WTC11 (cell line): ENCODE data around the gene ARV1.

Experiments used
- CBFB ChIP-seq: sonication (generic); formaldehyde crosslinking; IDR thresholded peaks from 2 replicates; pipeline ENCODE4 v1.8.1; 2022; ENCODE audit warnings: mild to moderate bottlenecking, low read depth, missing genetic modification reagents
- CTCF ChIP-seq: fragments of 200-600 bp; IDR thresholded peaks from 2 replicates; pipeline ENCODE4 v1.8.0; 2022; ENCODE audit warnings: antibody characterized with exemption
- E2F4 ChIP-seq: sonication (generic); formaldehyde crosslinking; IDR thresholded peaks from 2 replicates; pipeline ENCODE4 v1.8.1; 2022; ENCODE audit warnings: low read depth, mild to moderate bottlenecking, moderate library complexity, missing genetic modification reagents, borderline replicate concordance
- FOXK1 ChIP-seq: sonication (generic); formaldehyde crosslinking; IDR thresholded peaks from 2 replicates; pipeline ENCODE4 v1.8.0; 2022; ENCODE audit warnings: mild to moderate bottlenecking, moderate library complexity, missing genetic modification reagents
- ZNF121 ChIP-seq: sonication (generic); formaldehyde crosslinking; IDR thresholded peaks from 2 replicates; pipeline ENCODE4 v1.8.0; 2023; ENCODE audit warnings: missing genetic modification reagents
- ZNF263 ChIP-seq: sonication (generic); formaldehyde crosslinking; IDR thresholded peaks from 2 replicates; pipeline ENCODE4 v1.8.1; 2022; ENCODE audit warnings: low read depth, mild to moderate bottlenecking, moderate library complexity, missing genetic modification reagents
- TF ChIP-seq, protein P1 (sequence below): sonication (generic); formaldehyde crosslinking; IDR thresholded peaks from 2 replicates; pipeline ENCODE4 v1.8.0; 2022; ENCODE audit warnings: mild to moderate bottlenecking, missing genetic modification reagents
- TF ChIP-seq, protein P2 (sequence below): sonication (generic); formaldehyde crosslinking; IDR thresholded peaks from 2 replicates; pipeline ENCODE4 v1.8.1; 2023; ENCODE audit warnings: mild to moderate bottlenecking, missing genetic modification reagents
- TF ChIP-seq, protein P3 (sequence below): sonication (generic); formaldehyde crosslinking; IDR thresholded peaks from 2 replicates; pipeline ENCODE4 v1.8.0; 2022; ENCODE audit warnings: mild to moderate bottlenecking, missing genetic modification reagents

DNA sequence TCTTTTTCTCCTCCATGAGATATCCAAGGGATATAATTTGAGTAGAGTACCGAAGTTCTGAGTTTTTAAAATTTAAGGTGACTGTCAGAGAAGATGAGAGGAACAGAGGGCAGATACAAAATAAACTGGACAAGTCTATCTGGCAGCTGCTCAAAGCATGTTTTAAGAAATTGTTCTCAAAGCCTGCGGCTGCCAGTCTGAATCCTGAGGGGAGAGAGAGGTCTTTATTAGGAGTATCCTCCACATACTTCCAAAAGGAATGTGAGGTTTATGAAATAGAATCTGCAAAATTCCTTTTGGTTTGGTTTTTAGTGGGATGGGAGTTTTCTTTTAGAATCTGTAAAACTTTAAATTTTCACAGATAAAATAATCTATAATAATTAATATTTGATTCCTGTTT lies 41.5 kb upstream of the ARV1 start:
- TF ChIP-seq, protein P1, sequence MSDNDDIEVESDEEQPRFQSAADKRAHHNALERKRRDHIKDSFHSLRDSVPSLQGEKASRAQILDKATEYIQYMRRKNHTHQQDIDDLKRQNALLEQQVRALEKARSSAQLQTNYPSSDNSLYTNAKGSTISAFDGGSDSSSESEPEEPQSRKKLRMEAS (CRISPR knock-in tag): no peak
- TF ChIP-seq, protein P2, sequence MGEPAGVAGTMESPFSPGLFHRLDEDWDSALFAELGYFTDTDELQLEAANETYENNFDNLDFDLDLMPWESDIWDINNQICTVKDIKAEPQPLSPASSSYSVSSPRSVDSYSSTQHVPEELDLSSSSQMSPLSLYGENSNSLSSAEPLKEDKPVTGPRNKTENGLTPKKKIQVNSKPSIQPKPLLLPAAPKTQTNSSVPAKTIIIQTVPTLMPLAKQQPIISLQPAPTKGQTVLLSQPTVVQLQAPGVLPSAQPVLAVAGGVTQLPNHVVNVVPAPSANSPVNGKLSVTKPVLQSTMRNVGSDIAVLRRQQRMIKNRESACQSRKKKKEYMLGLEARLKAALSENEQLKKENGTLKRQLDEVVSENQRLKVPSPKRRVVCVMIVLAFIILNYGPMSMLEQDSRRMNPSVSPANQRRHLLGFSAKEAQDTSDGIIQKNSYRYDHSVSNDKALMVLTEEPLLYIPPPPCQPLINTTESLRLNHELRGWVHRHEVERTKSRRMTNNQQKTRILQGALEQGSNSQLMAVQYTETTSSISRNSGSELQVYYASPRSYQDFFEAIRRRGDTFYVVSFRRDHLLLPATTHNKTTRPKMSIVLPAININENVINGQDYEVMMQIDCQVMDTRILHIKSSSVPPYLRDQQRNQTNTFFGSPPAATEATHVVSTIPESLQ (CRISPR knock-in tag): no peak
- TF ChIP-seq ZNF121 (no peak), CBFB (CRISPR knock-in tag) (no peak), E2F4 (CRISPR knock-in tag) (no peak), CTCF (no peak), FOXK1 (no peak), ZNF263 (CRISPR knock-in tag) (no peak)
- TF ChIP-seq, protein P3, sequence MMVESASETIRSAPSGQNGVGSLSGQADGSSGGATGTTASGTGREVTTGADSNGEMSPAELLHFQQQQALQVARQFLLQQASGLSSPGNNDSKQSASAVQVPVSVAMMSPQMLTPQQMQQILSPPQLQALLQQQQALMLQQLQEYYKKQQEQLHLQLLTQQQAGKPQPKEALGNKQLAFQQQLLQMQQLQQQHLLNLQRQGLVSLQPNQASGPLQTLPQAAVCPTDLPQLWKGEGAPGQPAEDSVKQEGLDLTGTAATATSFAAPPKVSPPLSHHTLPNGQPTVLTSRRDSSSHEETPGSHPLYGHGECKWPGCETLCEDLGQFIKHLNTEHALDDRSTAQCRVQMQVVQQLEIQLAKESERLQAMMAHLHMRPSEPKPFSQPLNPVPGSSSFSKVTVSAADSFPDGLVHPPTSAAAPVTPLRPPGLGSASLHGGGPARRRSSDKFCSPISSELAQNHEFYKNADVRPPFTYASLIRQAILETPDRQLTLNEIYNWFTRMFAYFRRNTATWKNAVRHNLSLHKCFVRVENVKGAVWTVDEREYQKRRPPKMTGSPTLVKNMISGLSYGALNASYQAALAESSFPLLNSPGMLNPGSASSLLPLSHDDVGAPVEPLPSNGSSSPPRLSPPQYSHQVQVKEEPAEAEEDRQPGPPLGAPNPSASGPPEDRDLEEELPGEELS: no peak
